Pancreas (tissue), 10 donors: ENCODE measurements around the gene BRSK2. TPM values are rescaled to one million over a fixed set of nuclear protein-coding genes. Genes with fewer than 3 reads are reported as not detected.

Experiments used
- ATAC-seq, 4 donors: fragments of 200-7000 bp; cut with Tn5 transposase; one replicate each; pipeline versions ENCODE4 v1.8.0 to v1.9.1; 2020; ENCODE audit warnings: mild to moderate bottlenecking in 4 of 4, moderate library complexity in 4 of 4
- DNase-seq, 6 donors: peaks; one replicate each; pipeline ENCODE4 v3.0.0-alpha.2; 2020
- FAIRE-seq: peaks from 2 replicates; lab custom pipeline; 2012; peaks lifted over from hg19 to GRCh38; lab: Jason Lieb, UNC
- H3K27ac ChIP-seq, 4 donors: fragments of 200-600 bp; sonication (generic); 1 replicate in 3 of 4; 2 replicates in 1 of 4; pipeline versions ENCODE4 v1.5.0 to v1.8.0; 2020
- H3K27me3 ChIP-seq, 4 donors: fragments of 200-600 bp; one replicate each; pipeline ENCODE4 v1.8.0; 2021
- H3K36me3 ChIP-seq, 3 donors: fragments of 200-600 bp; sonication (generic) in 1 of 3; one replicate each; pipeline versions ENCODE4 v1.5.0 to v1.8.0; 2020 to 2021
- H3K4me1 ChIP-seq, 3 donors: fragments of 200-600 bp; one replicate each; pipeline ENCODE4 v1.8.0; 2021
- H3K4me3 ChIP-seq, 4 donors: fragments of 200-600 bp; sonication (generic) in 2 of 4; one replicate each; pipeline versions ENCODE4 v1.5.0 to v1.8.0; 2020 to 2021
- H3K9me3 ChIP-seq, 4 donors: fragments of 200-600 bp; one replicate each; pipeline ENCODE4 v1.8.0; 2021
- CTCF ChIP-seq, 4 donors: fragments of 200-600 bp; sonication (generic) in 3 of 4; IDR thresholded peaks; one replicate each; pipeline versions ENCODE4 v1.5.0 to v1.8.0; 2021; ENCODE audit warnings: antibody characterized with exemption in 4 of 4
- WGBS, 2 donors: extraction: QIAGEN DNeasy Blood & Tissue Kit; methylation state at CpG; one replicate each; pipeline ENCODE4 v1.1.7; 2013; 5-methylcytosine and 5-hydroxymethylcytosine counted together
- intact Hi-C, 3 donors: fragments of 100-400 bp; cut with DNase I; formaldehyde crosslinking; loops; one replicate each; pipeline versions ENCODE4 v1.11.1 to v1.14.2; 2022
- polyA plus RNA-seq, 2 donors: library from polyadenylated mRNA; stranded (reverse); fragments of 200-250 nt; gene quantifications; one replicate each; pipeline ENCODE4 v1.2.3, GENCODE V29; 2013
- total RNA-seq, 6 donors: library from RNA; stranded (reverse); fragmentation: NEBNext Ultra II Directional in 4 of 6; extraction: Animal tissue kit (Norgen Biotek cat#: 25700) in 4 of 6; gene quantifications; one replicate each; pipeline versions ENCODE4 v1.2.1 to v1.2.4, GENCODE V29; 2021 to 2023
- donor health status: healthy with polysubstance abuse.
- donor health status: DM: no; HTN: no; CAD: no; lungs with moderate emphysema.
- donor health status: DM: no; HTN: no; CAD: no.
- donor health status: control.
- donor health status: control.
- donor health status: Bipolar disorder and iron deficiency.
- donor health status: DM: yes; HTN: yes; CAD: no.
- donor health status: DM: no; HTN: no; CAD: no.
- donor health status: DM: no; HTN: no; CAD: no.
- donor health status: DM: yes; HTN: yes; CAD: no.

The BRSK2 gene
- total and polyA plus RNA-seq, 8 donors, result 44.2 to 215 (median 70.9) TPM

- intact Hi-C loops, result no loop called here
- Histone ChIP-seq H3K27me3 (no peaks in the 10 kb centered on the region), H3K36me3 (peaks cover 0 to 10% (median 0%) of the 10 kb centered on the region in 3 donors), H3K4me3 (no peak overlapping the region), H3K9me3 (no peaks in the 10 kb centered on the region), H3K4me1 (no peaks in the 10 kb centered on the region), H3K27ac (no peak overlapping the region)
- TF ChIP-seq CTCF (IDR thresholded peaks at IDR 0.05), result no peak
- no peak for FAIRE-seq
- DNase-seq, result no peak
- WGBS, 2 donors, result 89 to 93% methylated on average over 50 of the region's 50 CpGs
- ATAC-seq, result no peak
These were observed 71.5 kb downstream of the BRSK2 start for GRCh38 chr11:1460986-1461825.

GRCh38 chr11:1461826-1462697, 72.3 kb downstream of the BRSK2 start:
- FAIRE-seq (no peak), DNase-seq (no peak), ATAC-seq (no peak)
- H3K27me3 ChIP-seq, result no peaks in the 10 kb centered on the region
- WGBS, 2 donors, result 90 to 91% methylated on average over 46 of the region's 46 CpGs
- no peak for TF ChIP-seq CTCF (IDR thresholded peaks at IDR 0.05)
- peaks cover 0 to 5% (median 0%) of the 10 kb centered on the region in 3 donors for H3K36me3 ChIP-seq
- intact Hi-C loops, result no loop called here
- no peaks in the 10 kb centered on the region for H3K9me3 ChIP-seq
- no peak overlapping the region for H3K4me3 ChIP-seq
- H3K27ac ChIP-seq, result no peak overlapping the region
- H3K4me1 ChIP-seq, result no peaks in the 10 kb centered on the region

DNA sequence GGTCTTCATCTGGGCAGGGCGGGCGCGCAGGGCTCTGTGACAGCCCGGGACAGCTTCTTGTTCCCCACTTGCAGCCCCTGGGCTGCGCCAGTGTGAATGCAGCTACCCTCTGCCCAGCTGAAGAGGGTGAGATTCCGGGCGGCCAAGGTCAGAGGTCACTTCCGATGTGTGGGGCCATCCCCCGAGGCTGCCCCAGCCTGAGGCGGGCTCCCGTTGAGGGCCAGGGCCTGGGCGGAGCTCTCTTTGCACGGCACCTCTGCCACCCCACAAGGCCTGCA, 72.9 kb downstream of the BRSK2 start:
- WGBS, 2 donors, result 88% methylated on average over 13 of the region's 13 CpGs
- DNase-seq, result no peak
- Histone ChIP-seq H3K27ac (no peak overlapping the region), H3K9me3 (no peaks in the 10 kb centered on the region), H3K36me3 (no peaks in the 10 kb centered on the region), H3K4me3 (no peak overlapping the region), H3K27me3 (no peaks in the 10 kb centered on the region), H3K4me1 (no peaks in the 10 kb centered on the region)
- no peak for FAIRE-seq
- TF ChIP-seq CTCF (IDR thresholded peaks at IDR 0.05), result no peak
- intact Hi-C loops, result no loop called here
- ATAC-seq, result peak in 2 of 4 donors; percentile 1

GRCh38 chr11:1463056-1463455, 73.3 kb downstream of the BRSK2 start:
- 92 to 94% methylated on average over 16 of the region's 16 CpGs for WGBS, 2 donors
- intact Hi-C loops, result no loop called here

More at GRCh38 chr11:1463056-1463455, 73.3 kb downstream of the BRSK2 start:
- no peaks in the 10 kb centered on the region for H3K27me3 ChIP-seq
- no peaks in the 10 kb centered on the region for H3K4me1 ChIP-seq
- no peaks in the 10 kb centered on the region for H3K36me3 ChIP-seq
- DNase-seq (no peak), FAIRE-seq (no peak), ATAC-seq (peak in 3 of 4 donors; percentile 1 to 2 (median 1))
- no peak overlapping the region for H3K4me3 ChIP-seq
- no peaks in the 10 kb centered on the region for H3K9me3 ChIP-seq
- TF ChIP-seq CTCF (IDR thresholded peaks at IDR 0.05), result no peak
- no peak overlapping the region for H3K27ac ChIP-seq
